Stimulated activated CD8-positive, alpha-beta memory T cell treated with anti-CD3 and anti-CD28 coated beads, Interleukin-15, amount 100 ng/mL, for 1 hour (primary cell): ENCODE results near the gene APOE.
"Not testable (repeated sequence)": the region's sequence is repeated elsewhere in the genome, so short reads cannot be mapped to it uniquely, and the experiment has no call there.

Experiments used
- DNase-seq: peaks from one replicate; pipeline ENCODE4 v3.0.0-alpha.2; 2020; ENCODE audit warnings: low read depth

Gene APOE

GRCh38 chr19:44905437-44906160, at the start of gene APOE:
Gene APOE, plus strand, starts transcription at chr19:44905796. Its CDS starts 829 bp downstream, at chr19:44906625.
- DNase-seq = no peak

- no peak for DNase-seq
Measured at GRCh38 chr19:44856421-44857083, 49.0 kb upstream of the APOE start.

DNA sequence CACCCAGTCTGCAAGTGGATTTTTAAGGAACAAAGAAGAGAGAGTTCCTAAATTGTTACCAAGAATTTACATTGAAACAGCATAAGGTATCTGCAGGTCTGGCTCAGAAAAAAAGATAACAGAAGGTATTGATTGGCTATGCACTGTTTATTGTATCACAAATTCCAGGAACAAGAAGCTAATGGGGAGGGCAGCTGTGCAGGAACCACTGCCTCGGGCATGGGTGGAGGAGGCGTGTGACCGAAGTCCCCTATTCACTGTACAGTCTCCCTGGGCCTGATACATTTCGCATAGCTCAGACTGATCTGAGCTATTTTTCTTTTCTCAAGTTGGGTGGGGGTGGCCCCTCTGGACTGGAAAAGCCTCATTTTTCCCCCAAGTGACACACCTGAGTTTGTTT, 47.8 kb upstream of the APOE start:
- no peak for DNase-seq

- DNase-seq = not testable (repeated sequence)
Measured at GRCh38 chr19:44861576-44861975, 44.0 kb upstream of the APOE start.

- no peak for DNase-seq
Measured at GRCh38 chr19:44863990-44864389, 41.6 kb upstream of the APOE start.

GRCh38 chr19:44865196-44865767, 40.3 kb upstream of the APOE start:
- DNase-seq = no peak

- DNase-seq = no peak
Measured at GRCh38 chr19:44866664-44867063, 38.9 kb upstream of the APOE start.

- no peak for DNase-seq
Measured at GRCh38 chr19:44867578-44867977, 38.0 kb upstream of the APOE start.

DNA sequence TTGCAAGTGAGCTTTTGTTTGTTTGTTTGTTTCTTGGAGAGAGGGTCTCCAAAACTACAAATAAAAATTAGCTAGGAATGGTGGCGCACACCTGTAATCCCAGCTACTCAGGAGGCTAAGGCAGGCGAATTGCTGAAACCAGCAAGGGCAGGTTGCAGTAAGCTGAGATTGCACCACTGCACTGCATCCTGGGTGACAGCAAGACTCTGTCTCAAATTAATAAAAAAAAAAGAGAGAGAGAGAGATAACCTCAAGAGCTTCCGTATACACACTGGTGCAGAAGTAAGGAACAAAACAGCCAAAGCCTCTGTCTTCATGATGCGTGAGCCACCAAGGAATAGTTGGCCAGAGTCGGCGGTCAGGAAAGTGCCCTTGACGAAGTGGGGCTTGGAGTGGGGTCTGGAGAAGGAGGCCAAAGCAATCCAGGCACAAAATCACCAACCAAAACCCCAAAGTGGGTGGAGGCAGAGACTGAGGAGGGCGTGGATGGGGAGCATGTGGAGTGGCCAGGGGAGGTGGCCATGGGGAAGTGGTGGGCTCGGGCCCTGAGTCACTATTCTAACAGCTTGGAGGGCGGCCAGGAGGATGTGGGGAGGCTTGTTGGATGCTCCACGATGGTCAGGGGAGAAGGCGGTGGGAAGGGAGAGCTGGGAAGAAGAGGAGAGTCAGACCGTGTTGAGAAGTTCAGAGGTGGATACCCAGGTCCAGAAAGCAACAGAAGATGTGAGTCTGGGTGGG, 35.7 kb upstream of the APOE start:
- DNase-seq = no peak

DNA sequence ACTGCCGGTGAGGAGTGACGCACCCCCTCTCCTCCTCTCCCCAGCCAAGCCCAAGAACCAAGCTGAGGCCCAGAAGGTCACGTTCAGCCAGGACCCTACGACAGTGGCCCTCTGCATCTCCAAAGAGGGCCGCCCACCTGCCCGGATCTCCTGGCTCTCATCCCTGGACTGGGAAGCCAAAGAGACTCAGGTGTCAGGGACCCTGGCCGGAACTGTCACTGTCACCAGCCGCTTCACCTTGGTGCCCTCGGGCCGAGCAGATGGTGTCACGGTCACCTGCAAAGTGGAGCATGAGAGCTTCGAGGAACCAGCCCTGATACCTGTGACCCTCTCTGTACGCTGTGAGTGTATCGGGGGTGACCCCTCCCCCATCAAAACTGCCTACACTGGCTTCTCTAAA, 33.8 kb upstream of the APOE start:
- no peak for DNase-seq

- no peak for DNase-seq
Measured at GRCh38 chr19:44872661-44873060, 32.9 kb upstream of the APOE start.

GRCh38 chr19:44874317-44874716, 31.3 kb upstream of the APOE start:
- no peak for DNase-seq

DNA sequence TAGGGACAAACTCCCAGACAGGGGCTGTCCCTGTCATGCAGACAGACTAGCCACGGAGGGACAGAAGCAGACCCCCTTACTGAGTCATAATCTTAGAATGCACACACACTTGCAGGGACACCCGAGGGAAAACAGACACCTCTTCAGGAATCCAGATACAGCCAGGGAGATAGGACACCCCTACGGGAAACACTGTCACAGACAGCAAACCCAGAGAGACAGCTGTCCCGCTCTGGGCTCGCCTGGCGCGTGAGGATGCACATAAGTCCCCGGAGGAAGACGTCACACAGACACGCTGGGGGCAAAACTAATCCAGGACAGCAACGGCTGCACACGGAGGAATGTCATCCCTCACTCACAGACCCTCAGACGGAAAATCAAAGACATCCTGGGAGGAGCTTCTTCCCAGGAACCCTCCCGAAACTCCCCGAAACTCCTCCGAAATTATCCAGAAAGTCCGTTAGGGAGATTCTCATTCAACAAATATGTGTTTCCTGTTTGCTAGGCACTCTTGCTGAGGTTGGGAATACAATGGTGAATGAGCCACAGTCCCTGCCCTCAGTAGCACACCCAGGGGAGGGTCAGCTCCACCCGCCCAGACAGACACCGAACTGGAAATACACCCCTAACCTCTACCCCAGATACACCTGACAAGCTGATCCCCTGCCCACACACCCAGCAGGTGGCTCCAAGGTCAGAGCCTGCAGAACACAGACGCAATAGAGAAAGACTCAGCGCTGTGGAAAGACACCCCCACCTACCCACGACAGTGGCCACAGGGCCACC, 29.7 kb upstream of the APOE start:
- DNase-seq = no peak

GRCh38 chr19:44876930-44877535, 28.6 kb upstream of the APOE start:
- DNase-seq = no peak

DNA sequence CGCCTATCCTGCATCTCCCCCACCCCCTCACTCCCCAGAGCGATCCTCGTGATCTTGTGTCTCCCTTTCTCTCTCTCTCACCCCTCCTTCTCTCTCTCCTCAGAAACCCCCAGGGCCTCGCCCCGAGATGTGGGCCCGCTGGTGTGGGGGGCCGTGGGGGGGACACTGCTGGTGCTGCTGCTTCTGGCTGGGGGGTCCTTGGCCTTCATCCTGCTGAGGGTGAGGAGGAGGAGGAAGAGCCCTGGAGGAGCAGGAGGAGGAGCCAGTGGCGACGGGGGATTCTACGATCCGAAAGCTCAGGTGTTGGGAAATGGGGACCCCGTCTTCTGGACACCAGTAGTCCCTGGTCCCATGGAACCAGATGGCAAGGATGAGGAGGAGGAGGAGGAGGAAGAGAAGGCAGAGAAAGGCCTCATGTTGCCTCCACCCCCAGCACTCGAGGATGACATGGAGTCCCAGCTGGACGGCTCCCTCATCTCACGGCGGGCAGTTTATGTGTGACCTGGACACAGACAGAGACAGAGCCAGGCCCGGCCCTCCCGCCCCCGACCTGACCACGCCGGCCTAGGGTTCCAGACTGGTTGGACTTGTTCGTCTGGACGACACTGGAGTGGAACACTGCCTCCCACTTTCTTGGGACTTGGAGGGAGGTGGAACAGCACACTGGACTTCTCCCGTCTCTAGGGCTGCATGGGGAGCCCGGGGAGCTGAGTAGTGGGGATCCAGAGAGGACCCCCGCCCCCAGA, 27.3 kb upstream of the APOE start:
- DNase-seq = no peak

- no peak for DNase-seq
Measured at GRCh38 chr19:44879309-44880065, 26.1 kb upstream of the APOE start.

- DNase-seq = no peak
Measured at GRCh38 chr19:44882063-44882462, 23.5 kb upstream of the APOE start.

DNA sequence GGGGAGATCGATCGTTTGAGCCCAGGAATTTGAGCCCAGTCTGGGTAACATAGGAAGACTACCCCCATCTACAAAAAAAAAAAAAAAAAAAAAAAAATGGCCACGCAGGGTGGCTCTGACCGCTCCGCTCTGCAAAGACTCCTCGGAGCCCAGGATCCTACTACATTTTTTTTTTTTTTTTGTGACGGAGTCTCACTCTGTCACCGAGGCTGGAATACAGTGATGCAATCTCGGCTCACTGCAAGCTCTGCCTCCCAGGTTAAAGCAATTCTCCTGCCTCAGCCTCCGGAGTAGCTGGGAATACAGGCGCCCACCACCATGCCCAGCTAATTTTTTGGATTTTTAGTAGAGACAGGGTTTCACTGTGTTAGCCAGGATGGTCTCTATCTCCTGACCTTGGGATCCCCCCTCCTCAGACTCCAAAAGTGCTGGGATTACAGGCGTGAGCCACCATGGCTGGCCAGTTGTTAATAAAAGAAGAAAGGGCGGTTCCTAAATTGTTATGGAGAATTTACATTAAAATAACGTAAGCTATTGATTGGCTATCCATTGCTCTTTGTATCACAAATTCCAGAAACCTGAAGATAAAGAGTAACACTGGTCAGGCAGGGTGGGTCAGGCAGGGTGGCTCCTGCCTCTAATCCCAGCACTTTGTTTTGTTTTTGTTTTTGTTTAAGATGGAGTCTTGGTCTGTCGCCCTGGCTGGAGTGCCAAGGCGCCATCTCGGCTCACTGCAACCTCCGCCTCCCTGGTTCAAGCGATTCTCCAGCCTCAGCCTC, 22.8 kb upstream of the APOE start:
- not testable (repeated sequence) for DNase-seq

GRCh38 chr19:44883922-44884321, 21.7 kb upstream of the APOE start:
- no peak for DNase-seq
